IPS-18a (cell line): Measurements from ENCODE around the gene CYP4F2.
"Not testable (repeated sequence)": the region's sequence is repeated elsewhere in the genome, so short reads cannot be mapped to it uniquely, and the experiment has no call there.

Experiments
- H3K27ac ChIP-seq: one replicate; pipeline ENCODE4 v1.5.1; 2013; ENCODE audit warnings: low read length
- H3K27me3 ChIP-seq: one replicate; pipeline ENCODE4 v1.6.1; 2013; ENCODE audit warnings: mild to moderate bottlenecking, low read length; ENCODE audit not compliant: control insufficient read depth, insufficient read depth
- H3K36me3 ChIP-seq: one replicate; pipeline ENCODE4 v1.6.1; 2013; ENCODE audit warnings: low read depth, low read length; ENCODE audit not compliant: control insufficient read depth
- H3K4me1 ChIP-seq: one replicate; pipeline ENCODE4 v1.6.1; 2013; ENCODE audit warnings: low read depth, low read length; ENCODE audit not compliant: control insufficient read depth
- H3K4me3 ChIP-seq: one replicate; pipeline ENCODE4 v1.5.1; 2013; ENCODE audit warnings: low read length
- H3K9ac ChIP-seq: one replicate; pipeline ENCODE4 v1.6.1; 2013; ENCODE audit warnings: mild to moderate bottlenecking, low read length, moderate library complexity
- H3K9me3 ChIP-seq: one replicate; pipeline ENCODE4 v1.6.1; 2013; ENCODE audit warnings: low read depth, low read length; ENCODE audit not compliant: control insufficient read depth

CYP4F2 gene

GRCh38 chr19:15829786-15830185 lies 68.1 kb downstream of the CYP4F2 start:
- no peaks in the 10 kb centered on the region for H3K27me3 ChIP-seq
- H3K4me3 ChIP-seq: no peak overlapping the region
- no peaks in the 10 kb centered on the region for H3K36me3 ChIP-seq
- H3K4me1 ChIP-seq: no peaks in the 10 kb centered on the region
- H3K9ac ChIP-seq: no peak overlapping the region
- no peak overlapping the region for H3K27ac ChIP-seq
- H3K9me3 ChIP-seq: peaks cover 75% of the 10 kb centered on the region

GRCh38 chr19:15829306-15829698 lies 68.6 kb downstream of the CYP4F2 start:
- Histone ChIP-seq H3K4me3 (no peak overlapping the region), H3K9me3 (peaks cover 75% of the 10 kb centered on the region), H3K27me3 (no peaks in the 10 kb centered on the region), H3K9ac (no peak overlapping the region), H3K27ac (no peak overlapping the region), H3K4me1 (no peaks in the 10 kb centered on the region), H3K36me3 (no peaks in the 10 kb centered on the region)

GRCh38 chr19:15828611-15829305 lies 69.1 kb downstream of the CYP4F2 start:
- H3K4me3 ChIP-seq, H3K9ac ChIP-seq, H3K36me3 ChIP-seq, H3K27me3 ChIP-seq, H3K27ac ChIP-seq, H3K4me1 ChIP-seq: not testable (repeated sequence)
- H3K9me3 ChIP-seq: peaks cover 75% of the 10 kb centered on the region

GRCh38 chr19:15828121-15828610 lies 69.7 kb downstream of the CYP4F2 start:
- H3K4me3 ChIP-seq: no peak overlapping the region
- no peak overlapping the region for H3K9ac ChIP-seq

More at GRCh38 chr19:15828121-15828610, 69.7 kb downstream of the CYP4F2 start:
- no peaks in the 10 kb centered on the region for H3K36me3 ChIP-seq
- peaks cover 74% of the 10 kb centered on the region for H3K9me3 ChIP-seq
- H3K4me1 ChIP-seq: no peaks in the 10 kb centered on the region
- no peak overlapping the region for H3K27ac ChIP-seq
- no peaks in the 10 kb centered on the region for H3K27me3 ChIP-seq
